Measurements from ENCODE around the gene FSIP1. TPM values are rescaled to one million over a fixed set of nuclear protein-coding genes. Genes with fewer than 3 reads are reported as not detected.

The FSIP1 gene
- total RNA-seq, 1 donor: 3.6 TPM

GRCh38 chr15:39798382-39798781 is 15.7 kb upstream of the FSIP1 start:
- H3K27me3 ChIP-seq (ENCODE audit: insufficient read depth, low read length): no peaks in the 10 kb centered on the region
- no peak overlapping the region for H3K27ac ChIP-seq (ENCODE audit: low read depth, low read length)
- H4K20me1 ChIP-seq (ENCODE audit: insufficient read depth, low read length): peaks cover 7% of the 10 kb centered on the region
- H3K79me2 ChIP-seq (ENCODE audit: insufficient read depth, low read length): peaks cover 19% of the 10 kb centered on the region
- H3K4me3 ChIP-seq (ENCODE audit: insufficient read depth, low read length): no peak overlapping the region
- H3K9me3 ChIP-seq (ENCODE audit: low read depth, low read length): no peaks in the 10 kb centered on the region
- H3K4me1 ChIP-seq (ENCODE audit: insufficient read depth, low read length): no peaks in the 10 kb centered on the region
- peaks cover 40% of the 10 kb centered on the region for H3K36me3 ChIP-seq (ENCODE audit: insufficient read depth, low read length)
- no peak for TF ChIP-seq CTCF (IDR thresholded peaks at IDR 0.05; ENCODE audit: extremely low read depth, low read depth, low read length)
- H3K4me2 ChIP-seq (ENCODE audit: insufficient read depth, low read length): no peak overlapping the region
- DNase-seq (ENCODE audit: insufficient read length, low spot score, missing footprints): no peak
- H2AFZ ChIP-seq (ENCODE audit: low read length): no peak overlapping the region

GRCh38 chr15:39797407-39797806 is 14.8 kb upstream of the FSIP1 start:
- Histone ChIP-seq H3K4me2 (ENCODE audit: insufficient read depth, low read length) (no peak overlapping the region), H3K4me1 (ENCODE audit: insufficient read depth, low read length) (peaks cover 9% of the 10 kb centered on the region), H3K27ac (ENCODE audit: low read depth, low read length) (no peak overlapping the region), H3K36me3 (ENCODE audit: insufficient read depth, low read length) (peaks cover 40% of the 10 kb centered on the region), H4K20me1 (ENCODE audit: insufficient read depth, low read length) (peaks cover 6% of the 10 kb centered on the region), H3K79me2 (ENCODE audit: insufficient read depth, low read length) (peaks cover 11% of the 10 kb centered on the region), H2AFZ (ENCODE audit: low read length) (no peak overlapping the region), H3K4me3 (ENCODE audit: insufficient read depth, low read length) (no peak overlapping the region), H3K27me3 (ENCODE audit: insufficient read depth, low read length) (no peaks in the 10 kb centered on the region), H3K9me3 (ENCODE audit: low read depth, low read length) (no peaks in the 10 kb centered on the region)
- DNase-seq (ENCODE audit: insufficient read length, low spot score, missing footprints): no peak
- no peak for TF ChIP-seq CTCF (IDR thresholded peaks at IDR 0.05; ENCODE audit: extremely low read depth, low read depth, low read length)

GRCh38 chr15:39796601-39797000 is 14.0 kb upstream of the FSIP1 start:
- no peak for DNase-seq (ENCODE audit: insufficient read length, low spot score, missing footprints)
- H2AFZ ChIP-seq (ENCODE audit: low read length): no peak overlapping the region
- H3K4me1 ChIP-seq (ENCODE audit: insufficient read depth, low read length): peaks cover 11% of the 10 kb centered on the region
- H3K27ac ChIP-seq (ENCODE audit: low read depth, low read length): no peak overlapping the region
- peaks cover 33% of the 10 kb centered on the region for H3K36me3 ChIP-seq (ENCODE audit: insufficient read depth, low read length)
- peaks cover 5% of the 10 kb centered on the region for H3K79me2 ChIP-seq (ENCODE audit: insufficient read depth, low read length)
- no peaks in the 10 kb centered on the region for H3K9me3 ChIP-seq (ENCODE audit: low read depth, low read length)
- no peaks in the 10 kb centered on the region for H3K27me3 ChIP-seq (ENCODE audit: insufficient read depth, low read length)
- no peak for TF ChIP-seq CTCF (IDR thresholded peaks at IDR 0.05; ENCODE audit: extremely low read depth, low read depth, low read length)
- no peak overlapping the region for H3K4me3 ChIP-seq (ENCODE audit: insufficient read depth, low read length)
- H4K20me1 ChIP-seq (ENCODE audit: insufficient read depth, low read length): no peaks in the 10 kb centered on the region
- H3K4me2 ChIP-seq (ENCODE audit: insufficient read depth, low read length): no peak overlapping the region

GRCh38 chr15:39795486-39795885 is 12.8 kb upstream of the FSIP1 start:
- Histone ChIP-seq H3K27ac (ENCODE audit: low read depth, low read length) (no peak overlapping the region), H3K36me3 (ENCODE audit: insufficient read depth, low read length) (peaks cover 25% of the 10 kb centered on the region), H2AFZ (ENCODE audit: low read length) (no peak overlapping the region), H3K79me2 (ENCODE audit: insufficient read depth, low read length) (peaks cover 2% of the 10 kb centered on the region), H3K27me3 (ENCODE audit: insufficient read depth, low read length) (no peaks in the 10 kb centered on the region), H3K4me2 (ENCODE audit: insufficient read depth, low read length) (no peak overlapping the region), H3K4me3 (ENCODE audit: insufficient read depth, low read length) (no peak overlapping the region), H4K20me1 (ENCODE audit: insufficient read depth, low read length) (no peaks in the 10 kb centered on the region), H3K4me1 (ENCODE audit: insufficient read depth, low read length) (peaks cover 11% of the 10 kb centered on the region), H3K9me3 (ENCODE audit: low read depth, low read length) (no peaks in the 10 kb centered on the region)
- TF ChIP-seq CTCF (IDR thresholded peaks at IDR 0.05; ENCODE audit: extremely low read depth, low read depth, low read length): no peak
- no peak for DNase-seq (ENCODE audit: insufficient read length, low spot score, missing footprints)

Data from osteoblast (primary cell).